NCI-H2081 treated with DMSO at 0.1 percent for 48 hours (cell line): ENCODE measurements around the gene RSPH10B.
"Not testable (repeated sequence)": the region's sequence is repeated elsewhere in the genome, so short reads cannot be mapped to it uniquely, and the experiment has no call there.

Source experiments
- DNase-seq: peaks from one replicate; lab custom pipeline; 2025; lab: John Stamatoyannopoulos, UW

Gene RSPH10B

DNA sequence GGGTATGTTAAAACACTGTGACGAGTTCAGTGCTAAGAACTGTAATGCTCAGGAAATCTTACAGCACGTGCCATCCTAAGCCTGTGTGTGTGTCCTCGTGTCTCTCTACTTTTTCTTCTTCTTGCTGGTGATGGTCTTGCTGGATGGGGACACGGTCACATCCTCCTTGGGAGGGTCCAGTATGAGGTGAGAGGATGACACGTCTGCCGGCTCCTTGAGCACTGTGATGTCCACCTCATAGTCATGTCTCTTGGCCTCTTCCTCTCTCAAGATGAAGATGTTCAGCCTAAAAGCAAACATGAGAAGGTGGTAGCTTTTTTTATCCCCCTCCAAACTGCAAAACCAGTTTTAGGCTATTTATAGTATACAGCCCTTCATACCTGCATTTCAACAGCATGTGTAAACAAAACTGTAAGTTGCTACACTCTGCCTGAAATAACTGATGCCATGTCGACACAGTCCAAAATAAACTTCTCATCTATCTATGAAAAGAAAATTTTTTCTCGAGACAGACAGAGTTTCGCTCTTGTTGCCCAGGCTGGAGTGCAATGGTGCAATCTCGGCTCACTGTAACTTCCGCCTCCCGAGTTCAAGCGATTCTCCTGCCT is 44.1 kb downstream of the RSPH10B start:
- DNase-seq: not testable (repeated sequence)

DNA sequence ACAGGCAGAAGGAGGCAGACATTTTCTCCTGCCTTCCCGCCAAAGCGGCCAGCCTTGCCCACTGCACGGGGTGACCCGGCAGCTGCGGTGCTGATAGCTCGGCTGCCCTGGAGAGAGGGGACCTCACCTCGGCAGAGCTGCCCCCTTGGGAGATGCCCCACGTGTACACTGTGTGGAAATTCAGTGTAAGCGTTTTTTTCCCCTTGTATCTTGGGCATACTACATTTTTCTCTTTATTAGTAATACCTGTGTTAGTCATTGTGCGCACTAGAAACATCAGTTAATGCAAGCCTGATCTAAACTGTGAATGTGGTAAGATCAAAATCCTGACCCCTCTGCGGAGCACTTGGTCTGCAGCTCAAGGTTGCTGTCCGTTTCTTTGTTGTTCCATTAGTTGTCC is 45.9 kb downstream of the RSPH10B start:
- not testable (repeated sequence) for DNase-seq

DNA sequence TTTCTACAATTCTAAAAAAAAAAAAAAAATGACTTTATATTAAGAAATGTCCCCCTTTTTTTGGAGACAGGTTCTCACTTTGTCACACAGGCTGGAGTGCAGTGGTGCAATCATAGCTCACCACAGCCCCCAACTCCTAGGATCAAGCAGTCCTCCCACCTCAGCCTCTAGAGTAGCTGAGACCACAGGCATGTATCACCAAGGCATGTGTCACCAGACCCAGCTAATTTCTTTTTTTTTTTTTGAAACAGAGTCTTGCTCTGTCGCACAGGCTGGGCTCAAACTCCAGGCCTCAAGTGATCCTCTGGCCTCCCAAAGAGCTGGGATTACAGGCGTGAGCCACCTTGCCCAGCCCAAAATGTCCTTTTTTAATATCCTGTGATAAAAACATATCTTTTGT is 46.3 kb downstream of the RSPH10B start:
- DNase-seq: not testable (repeated sequence)

DNA sequence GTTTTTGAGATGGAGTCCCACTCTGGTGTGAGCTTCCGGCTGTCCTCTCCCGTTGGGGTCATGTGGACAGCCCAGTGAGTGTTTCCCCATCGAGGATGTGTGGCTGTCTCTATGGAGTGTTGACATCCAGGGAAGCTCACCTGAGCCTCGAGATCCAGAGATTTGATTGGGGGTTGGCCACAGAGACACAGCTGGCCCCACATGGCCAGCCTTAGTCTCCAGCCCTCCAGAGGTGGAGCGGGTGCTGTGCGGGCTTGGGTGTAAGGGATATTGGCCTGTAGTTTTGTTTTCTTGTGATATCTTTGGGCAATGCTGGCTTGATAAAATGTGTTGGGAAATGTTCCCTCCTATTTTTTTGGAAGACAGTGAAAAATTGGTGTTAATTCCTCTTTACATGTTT is 54.0 kb downstream of the RSPH10B start:
- not testable (repeated sequence) for DNase-seq

DNA sequence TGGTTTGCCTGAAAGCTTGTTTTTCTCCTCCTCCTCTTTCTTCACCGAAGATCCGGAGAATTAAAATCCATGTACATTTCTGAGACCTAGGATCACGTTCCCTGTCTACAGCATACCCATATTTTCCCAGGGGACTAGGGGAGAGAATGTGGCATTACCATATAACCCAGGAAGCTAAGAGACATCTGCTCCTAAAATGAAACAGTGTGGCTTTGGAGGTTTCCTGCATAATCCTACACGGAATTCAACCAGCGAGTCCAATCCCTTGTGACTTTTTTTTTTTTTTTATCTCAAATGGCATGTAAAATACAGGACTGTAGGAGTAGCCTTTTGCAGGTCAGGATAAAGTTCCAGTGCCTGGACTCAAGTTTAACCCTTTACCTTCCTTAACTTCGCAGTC is 61.7 kb downstream of the RSPH10B start:
- not testable (repeated sequence) for DNase-seq

DNA sequence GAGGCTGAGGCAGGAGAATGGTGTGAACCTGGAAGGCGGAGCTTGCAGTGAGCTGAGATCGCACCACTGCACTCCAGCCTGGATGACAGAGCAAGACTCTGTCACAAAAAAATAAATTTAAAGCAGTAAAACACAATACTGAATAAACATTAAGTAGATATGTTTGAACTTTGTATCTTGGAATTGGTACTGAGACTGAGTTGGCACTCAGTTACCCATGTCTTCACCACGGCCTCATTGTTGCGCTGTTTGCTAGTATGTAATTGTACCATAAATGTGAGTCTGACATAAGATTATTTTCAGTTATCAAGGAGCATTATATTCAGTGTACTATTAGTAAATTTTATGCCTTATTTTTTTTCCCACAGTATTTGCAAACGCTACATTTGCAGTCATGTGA is 65.8 kb downstream of the RSPH10B start:
- DNase-seq: not testable (repeated sequence)

DNA sequence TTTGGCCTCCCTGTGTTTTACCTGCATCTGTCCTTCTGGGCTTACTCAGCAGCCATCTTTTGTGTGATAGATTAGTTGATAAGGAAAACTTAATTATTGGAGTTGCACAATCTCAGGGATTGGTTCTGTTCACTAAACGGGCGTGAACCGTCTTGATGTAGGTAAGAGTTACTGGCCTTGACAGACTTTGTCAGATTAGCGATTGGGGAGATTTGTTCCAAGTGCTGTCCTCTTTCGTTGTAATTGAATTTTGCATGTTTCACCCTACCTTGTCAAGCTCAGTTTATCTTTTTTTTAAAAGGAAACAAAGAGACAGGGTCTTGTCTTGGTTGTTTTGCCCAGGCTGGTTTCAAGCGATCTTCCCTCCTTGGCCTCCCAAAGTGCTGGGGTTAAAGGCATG is 67.5 kb downstream of the RSPH10B start:
- DNase-seq: not testable (repeated sequence)

DNA sequence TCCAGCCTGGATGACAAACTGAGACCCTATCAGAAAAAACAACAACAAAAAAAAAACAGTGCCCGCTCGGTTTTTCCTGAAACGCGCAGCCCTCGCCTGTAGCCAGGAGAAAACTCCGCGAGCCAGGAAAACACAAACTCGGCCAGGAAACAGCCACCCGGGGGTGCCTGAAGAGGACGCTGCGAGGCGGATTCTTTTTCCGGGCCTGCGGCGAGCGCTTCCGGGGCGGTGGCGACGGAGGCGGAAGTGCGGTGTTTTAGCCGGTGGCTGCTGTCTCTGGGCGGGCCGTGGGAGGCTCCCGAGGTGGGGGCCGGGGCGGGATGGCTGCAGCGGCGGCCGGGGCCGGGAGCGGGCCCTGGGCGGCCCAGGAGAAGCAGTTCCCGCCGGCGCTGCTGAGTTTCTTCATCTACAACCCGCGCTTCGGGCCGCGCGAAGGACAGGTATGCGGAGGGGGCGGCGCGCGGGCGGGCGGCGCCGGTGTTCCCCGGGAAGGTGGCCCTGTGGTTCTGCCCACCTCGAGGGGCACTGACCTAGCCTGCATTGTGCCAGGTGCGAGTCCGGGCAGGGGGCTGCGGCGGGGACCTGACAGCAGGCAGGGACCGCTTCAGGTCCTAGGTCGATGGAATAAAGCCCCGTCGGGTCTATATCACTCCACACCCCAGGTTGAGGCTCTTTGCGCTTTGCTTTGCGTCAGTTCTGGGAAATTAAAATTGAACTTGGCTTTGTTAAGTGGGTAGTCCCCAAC is 71.8 kb downstream of the RSPH10B start, which contains the start of gene CCZ1:
Gene CCZ1 (plus strand): TSS at position 254 of the 745 bp plus-strand sequence. CDS start 67 bp downstream, at position 321.
- not testable (repeated sequence) for DNase-seq

DNA sequence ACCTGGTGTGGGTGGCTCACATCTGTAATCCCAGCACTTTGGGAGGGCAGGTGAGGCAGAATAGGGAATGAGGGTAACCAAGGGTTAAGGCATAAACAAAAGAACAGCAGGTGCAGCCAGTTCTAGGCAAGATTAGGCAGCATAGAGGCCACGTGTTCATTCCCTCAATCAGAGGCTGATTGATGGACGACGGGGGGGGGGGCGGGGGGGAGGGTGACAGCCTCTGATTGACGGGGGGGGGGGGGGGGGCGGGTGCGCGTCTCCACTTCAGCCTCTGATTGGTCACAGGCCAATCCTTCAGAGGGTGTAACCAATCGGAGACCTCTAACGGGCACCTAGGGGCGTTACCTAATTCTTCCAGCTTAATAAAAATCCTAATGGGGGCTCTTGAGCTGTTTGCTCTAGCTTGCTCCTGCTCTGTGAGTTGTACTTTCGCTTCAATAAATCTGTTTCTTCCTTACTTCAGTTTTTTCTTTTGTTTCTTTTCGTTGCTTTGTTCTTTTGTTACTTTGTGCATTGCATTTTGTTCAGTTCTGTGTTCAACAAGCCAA is 73.0 kb downstream of the RSPH10B start:
- DNase-seq: not testable (repeated sequence)

DNA sequence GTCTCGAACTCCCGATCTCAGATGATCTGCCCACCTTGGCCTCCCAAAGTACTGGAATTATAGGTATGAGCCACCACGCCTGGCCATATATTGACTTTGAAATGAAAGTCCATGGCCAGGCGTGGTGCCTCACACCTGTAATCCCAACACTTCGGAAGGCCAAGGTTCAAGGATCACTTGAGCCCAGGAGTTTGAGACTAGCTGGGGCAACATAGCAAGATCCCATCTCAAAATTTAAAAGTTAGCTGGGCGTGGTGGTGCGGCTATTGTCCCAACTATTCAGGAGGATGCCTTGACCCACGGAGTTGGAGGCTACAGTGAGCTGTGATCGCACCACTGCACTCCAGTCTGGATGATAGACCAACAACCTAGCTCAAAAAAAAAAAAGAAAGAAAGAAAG is 78.0 kb downstream of the RSPH10B start:
- DNase-seq: no peak

DNA sequence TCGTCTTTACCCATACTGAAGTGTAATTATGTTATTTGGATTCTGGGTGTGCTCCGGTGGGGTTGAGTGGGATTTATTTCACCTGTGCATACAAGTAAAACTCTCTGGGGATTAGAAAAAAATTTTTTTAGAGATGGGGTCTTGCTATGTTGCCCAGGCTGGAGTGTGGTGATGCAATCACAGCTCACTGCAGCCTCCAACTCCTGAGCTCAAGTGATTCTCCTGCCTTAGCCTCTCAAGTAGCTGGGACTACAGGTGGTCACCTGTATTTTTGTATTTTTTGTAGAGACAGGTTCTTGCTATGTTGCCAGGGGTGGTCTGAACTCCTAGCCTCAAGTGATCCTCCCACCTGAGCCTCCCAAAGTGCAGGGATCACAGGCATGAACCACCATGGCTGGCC is 80.2 kb downstream of the RSPH10B start:
- DNase-seq: not testable (repeated sequence)

DNA sequence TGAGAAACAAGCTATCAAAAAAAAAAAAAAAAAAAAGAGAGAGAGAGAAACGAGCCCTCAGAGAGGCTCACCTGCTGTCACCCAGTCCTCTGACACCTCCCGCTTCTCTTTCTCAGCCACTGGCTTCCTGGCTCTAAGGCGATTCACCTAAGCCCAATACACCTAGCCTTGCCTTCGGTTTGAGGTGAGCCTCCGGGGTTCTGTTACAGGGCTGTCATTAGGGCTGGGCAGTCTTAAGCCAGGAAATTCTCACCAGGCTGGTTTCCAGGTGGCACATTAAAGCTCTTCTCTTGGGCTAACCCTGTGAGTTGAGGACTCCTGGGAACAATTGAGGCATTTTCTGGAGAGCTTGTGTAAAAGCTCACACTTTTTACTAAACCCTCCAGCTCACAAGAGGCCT is 82.5 kb downstream of the RSPH10B start:
- not testable (repeated sequence) for DNase-seq

DNA sequence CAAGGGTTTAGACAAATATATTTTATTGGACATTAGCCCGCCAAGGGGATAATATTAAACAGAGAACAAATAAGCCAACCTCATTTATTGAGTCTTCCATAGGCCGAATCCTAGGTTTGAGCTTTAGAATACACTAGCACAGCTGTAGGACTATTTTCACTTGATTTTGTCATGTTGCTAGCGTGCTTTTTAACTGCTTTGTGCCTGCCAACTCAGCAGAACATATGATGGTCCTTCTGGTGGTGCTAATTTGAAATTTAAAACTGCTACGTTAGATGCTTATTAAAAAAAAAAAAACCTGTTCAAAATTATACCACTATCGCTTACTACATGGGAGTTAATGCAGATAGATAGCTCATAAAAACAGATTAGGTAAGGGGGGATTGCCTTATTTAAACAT is 86.1 kb downstream of the RSPH10B start:
- DNase-seq: not testable (repeated sequence)

DNA sequence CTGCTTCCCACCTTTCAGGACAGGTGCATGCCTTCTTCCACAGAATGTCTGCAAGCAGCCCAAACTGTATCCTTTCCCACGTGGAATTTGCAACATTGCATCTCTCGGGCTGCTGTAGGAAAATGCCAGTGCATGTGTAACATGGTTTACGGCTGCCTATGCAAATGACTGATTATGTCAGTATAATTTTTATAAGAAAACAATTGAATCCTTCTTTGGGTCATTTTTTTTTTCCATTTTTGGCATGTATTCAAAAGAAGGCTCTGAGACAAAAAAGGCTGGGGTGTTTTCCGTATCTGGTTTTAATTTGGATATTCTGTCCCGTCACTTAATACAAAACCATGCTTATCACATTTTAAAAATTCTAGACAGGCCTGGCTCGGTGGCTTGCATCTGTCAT is 90.4 kb downstream of the RSPH10B start:
- DNase-seq: not testable (repeated sequence)

DNA sequence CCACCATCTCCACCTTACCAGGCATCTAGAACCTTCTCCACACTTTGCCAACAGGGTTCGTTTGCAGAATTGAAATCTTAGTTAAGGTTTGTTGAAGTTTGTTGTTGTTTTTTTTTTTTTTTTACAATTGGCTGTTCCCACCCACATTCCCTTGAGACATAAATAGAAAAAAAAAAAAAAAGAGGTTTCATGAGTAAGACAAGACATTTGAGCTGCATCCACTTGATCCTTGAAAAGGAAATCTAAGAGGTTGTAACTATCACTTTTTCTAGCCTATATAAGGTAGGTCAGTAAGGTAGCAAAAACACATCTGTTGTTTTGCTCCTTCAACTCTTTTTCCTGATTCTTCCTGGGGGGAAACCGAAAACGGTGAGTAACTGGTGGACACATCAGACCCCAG is 90.9 kb downstream of the RSPH10B start:
- not testable (repeated sequence) for DNase-seq
